ENCODE data around the gene CTAGE1.

CTAGE1 gene

GRCh38 chr18:22363867-22364463 is 53.8 kb downstream of the CTAGE1 start:
- H4K91ac ChIP-seq (ENCODE audit: low read depth, low read length, poor library complexity), result no peak overlapping the region
- no CpG with 5 or more reads among the region's 1 CpG for WGBS, 2 donors (ENCODE audit: extremely low coverage in 2 of 2, insufficient read length in 2 of 2, insufficient replicate concordance in 1 of 2)
- H3K27me3 ChIP-seq (ENCODE audit: control insufficient read depth in 3 of 3, insufficient read depth in 3 of 3, low read depth in 1 of 3, low read length in 3 of 3), result no peaks in the 10 kb centered on the region
- H2BK120ac ChIP-seq (ENCODE audit: low read depth, low read length), result no peak overlapping the region
- DNase-seq (ENCODE audit: low spot score), result no peak
- no peak overlapping the region for H2BK12ac ChIP-seq (ENCODE audit: low read length)
- H3K18ac ChIP-seq (ENCODE audit: low read length), result no peak overlapping the region
- no peaks in the 10 kb centered on the region for H3K36me3 ChIP-seq (replicated peaks in 1 of 2; ENCODE audit: control insufficient read depth in 2 of 2, insufficient read depth in 2 of 2, low read length in 2 of 2)
- H3K4me2 ChIP-seq (ENCODE audit: insufficient read depth, low read length, poor library complexity, severe bottlenecking), result no peak overlapping the region
- H3K14ac ChIP-seq (ENCODE audit: low read length), result no peak overlapping the region
- H3K4ac ChIP-seq (ENCODE audit: low read length), result no peak overlapping the region
- H3K9ac ChIP-seq (ENCODE audit: low read depth, low read length, poor library complexity), result no peak overlapping the region
- no peak overlapping the region for H3K23ac ChIP-seq (ENCODE audit: low read depth, low read length, poor library complexity)
- no peaks in the 10 kb centered on the region for H3K79me1 ChIP-seq (ENCODE audit: low read depth, low read length)
- no peak overlapping the region for H2AK5ac ChIP-seq (ENCODE audit: low read depth, low read length)
- no peaks in the 10 kb centered on the region for H3K9me3 ChIP-seq (replicated peaks in 1 of 2; ENCODE audit: control insufficient read depth in 2 of 2, insufficient read depth in 1 of 2, low read depth in 1 of 2, low read length in 2 of 2)
- no peaks in the 10 kb centered on the region for H3K4me1 ChIP-seq (ENCODE audit: control insufficient read depth in 2 of 2, insufficient read depth in 1 of 2, low read depth in 1 of 2, low read length in 2 of 2)
- H3K27ac ChIP-seq (replicated peaks; ENCODE audit: low read length), result no peak overlapping the region
- H2BK5ac ChIP-seq (ENCODE audit: low read length), result no peak overlapping the region
- no peak overlapping the region for H2AFZ ChIP-seq (ENCODE audit: low read length)
- no peak overlapping the region for H3K4me3 ChIP-seq (ENCODE audit: low read length in 2 of 2)
- H4K8ac ChIP-seq (ENCODE audit: low read depth, low read length), result no peak overlapping the region
- no peak overlapping the region for H2BK15ac ChIP-seq (ENCODE audit: low read length)
